ENCODE measurements around the gene ZCWPW1. TPM values are rescaled to one million over a fixed set of nuclear protein-coding genes. Genes with fewer than 3 reads are reported as not detected.

Gene ZCWPW1
- total and polyA plus RNA-seq, 2 of the 8 experiments (the other 6 are each of a cell fraction or from before 2014, with no cell fraction given): 0.51 to 1.4 TPM

DNA sequence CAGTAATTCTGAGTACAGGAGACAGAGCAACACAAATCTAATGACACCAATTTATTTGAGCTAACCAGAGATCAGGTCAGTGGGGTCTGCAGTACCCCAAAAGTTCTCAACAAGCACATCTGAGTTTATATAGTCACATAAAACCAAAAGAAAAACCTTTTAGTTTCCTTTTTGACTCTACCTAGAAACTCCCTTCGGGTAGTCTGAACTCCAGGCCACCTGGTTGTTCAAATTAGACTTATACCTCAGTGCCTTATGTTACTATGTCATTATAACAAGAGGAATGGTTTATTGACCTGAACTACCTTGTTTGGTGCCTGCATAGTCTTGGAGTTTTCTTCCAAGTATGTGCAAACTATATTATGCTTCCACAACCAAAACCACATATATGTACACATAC, 14.6 kb downstream of the ZCWPW1 start (continued):
- TF ChIP-seq CTBP2 (IDR thresholded peaks at IDR 0.05; ENCODE audit: borderline replicate concordance, insufficient read depth, insufficient read length, low read length) (no peak), CBX5 (IDR thresholded peaks at IDR 0.05; ENCODE audit: low read depth, low read length) (no peak)
